GM18511 (cell line): ENCODE results near the gene CUL3.
"Not testable (repeated sequence)": the region's sequence is repeated elsewhere in the genome, so short reads cannot be mapped to it uniquely, and the experiment has no call there.

Experiments
- ATAC-seq: cut with Tn5 transposase; IDR thresholded peaks from one replicate; pipeline ENCODE4 v1.9.1; 2021; ENCODE audit warnings: mild to moderate bottlenecking, moderate library complexity; ENCODE audit not compliant: unreplicated experiment

The CUL3 gene

GRCh38 chr2:224585211-224586088 is at the start of gene CUL3:
CUL3 (minus strand) TSS chr2:224585363; CDS start chr2:224585009, 354 bp downstream.
- ATAC-seq = peak; percentile 81

- no peak for ATAC-seq
Observed at GRCh38 chr2:224630659-224631550, 45.7 kb upstream of the CUL3 start.

DNA sequence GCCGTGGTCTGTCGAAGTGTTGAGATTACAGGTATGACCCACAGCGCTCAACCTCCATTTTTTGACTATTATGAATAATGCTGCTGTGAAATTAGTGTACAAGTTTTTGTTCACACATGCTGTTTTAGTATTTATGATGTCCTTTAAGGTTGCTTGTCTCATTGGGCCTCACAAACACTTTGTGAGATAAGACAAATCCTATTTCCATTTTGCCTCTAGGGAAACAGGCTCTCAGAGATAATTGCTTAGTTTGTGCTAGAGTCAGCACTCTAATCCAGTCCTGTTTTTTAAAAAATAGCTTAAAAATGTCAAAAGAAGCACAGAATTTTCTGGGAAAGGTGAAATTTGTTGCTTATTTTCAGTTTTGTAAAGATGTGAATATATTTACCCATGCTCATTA is 43.3 kb upstream of the CUL3 start:
- no peak for ATAC-seq

- ATAC-seq = no peak
Observed at GRCh38 chr2:224626735-224627134, 41.6 kb upstream of the CUL3 start.

GRCh38 chr2:224613543-224614286 is 28.6 kb upstream of the CUL3 start:
- ATAC-seq = no peak

DNA sequence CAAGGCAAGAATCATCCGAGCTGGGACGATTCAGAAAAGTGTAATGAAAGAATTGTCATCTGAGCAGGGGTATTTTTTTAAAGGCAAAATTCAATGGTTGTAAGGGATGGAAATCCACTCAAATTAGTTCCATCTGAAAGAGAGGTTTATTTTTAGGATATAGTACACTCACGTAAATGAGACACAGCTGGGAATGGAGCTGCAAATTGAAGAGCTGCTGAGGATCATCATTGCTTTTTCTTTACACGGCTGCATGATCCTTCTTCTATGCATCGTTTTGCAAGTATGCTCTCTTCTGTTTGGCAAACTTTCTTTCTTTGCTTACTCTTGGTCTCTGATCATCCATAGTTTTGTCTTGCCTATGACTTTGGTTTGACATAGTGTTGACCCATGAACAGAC is 27.4 kb upstream of the CUL3 start:
- no peak for ATAC-seq

- no peak for ATAC-seq
Observed at GRCh38 chr2:224611938-224612337, 26.8 kb upstream of the CUL3 start.

- ATAC-seq = no peak
Observed at GRCh38 chr2:224608104-224608503, 22.9 kb upstream of the CUL3 start.

- ATAC-seq = not testable (repeated sequence)
Observed at GRCh38 chr2:224603746-224604500, 18.8 kb upstream of the CUL3 start.

DNA sequence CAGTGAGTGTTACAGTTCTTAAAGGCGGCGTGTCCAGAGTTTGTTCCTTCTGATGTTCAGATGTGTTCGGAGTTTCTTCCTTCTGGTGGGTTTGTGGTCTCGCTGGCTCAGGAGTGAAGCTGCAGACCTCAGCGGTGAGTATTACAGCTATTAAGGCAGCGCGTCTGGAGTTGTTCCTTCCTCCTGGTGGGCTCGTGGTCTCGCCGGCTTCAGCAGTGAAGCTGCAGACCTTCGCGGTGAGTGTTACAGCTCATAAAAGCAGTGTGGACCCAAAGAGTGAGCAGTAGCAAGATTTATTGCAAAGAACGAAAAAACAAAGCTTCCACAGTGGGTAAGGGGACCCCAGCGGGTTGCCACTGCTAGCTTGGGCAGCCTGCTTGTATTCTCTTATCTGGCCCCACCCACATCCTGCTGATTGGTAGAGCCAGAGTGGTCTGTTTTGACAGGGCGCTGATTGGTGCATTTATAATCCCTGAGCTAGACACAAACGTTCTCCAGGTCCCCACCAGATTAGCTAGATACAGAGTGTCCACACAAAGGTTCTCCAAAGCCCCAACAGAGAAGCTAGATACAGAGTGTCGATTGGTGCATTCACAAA is 17.7 kb upstream of the CUL3 start:
- ATAC-seq = not testable (repeated sequence)

GRCh38 chr2:224601923-224602322 is 16.8 kb upstream of the CUL3 start:
- ATAC-seq = no peak

GRCh38 chr2:224598678-224599077 is 13.5 kb upstream of the CUL3 start:
- ATAC-seq = no peak

DNA sequence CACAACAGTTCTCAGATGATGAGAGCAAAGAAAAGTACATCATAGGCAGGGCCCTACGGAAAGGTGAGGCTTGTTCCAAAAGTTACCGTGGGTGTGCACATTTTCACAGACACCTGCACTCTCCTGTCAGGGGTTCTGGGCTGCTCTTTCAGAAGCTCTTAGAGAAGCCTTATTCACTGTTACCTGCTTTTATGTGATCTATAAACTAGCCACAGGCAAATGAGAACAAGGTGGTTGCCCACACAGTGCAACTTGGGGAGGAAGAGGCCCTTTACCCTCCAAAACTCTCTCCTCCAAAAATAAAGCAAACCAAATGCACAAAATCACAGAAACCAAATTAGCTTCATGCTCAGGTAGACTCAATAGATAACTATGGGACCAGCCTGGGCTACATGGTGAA is 11.1 kb upstream of the CUL3 start:
- peak; percentile 54 for ATAC-seq

GRCh38 chr2:224595518-224595917 is 10.4 kb upstream of the CUL3 start:
- ATAC-seq = no peak

DNA sequence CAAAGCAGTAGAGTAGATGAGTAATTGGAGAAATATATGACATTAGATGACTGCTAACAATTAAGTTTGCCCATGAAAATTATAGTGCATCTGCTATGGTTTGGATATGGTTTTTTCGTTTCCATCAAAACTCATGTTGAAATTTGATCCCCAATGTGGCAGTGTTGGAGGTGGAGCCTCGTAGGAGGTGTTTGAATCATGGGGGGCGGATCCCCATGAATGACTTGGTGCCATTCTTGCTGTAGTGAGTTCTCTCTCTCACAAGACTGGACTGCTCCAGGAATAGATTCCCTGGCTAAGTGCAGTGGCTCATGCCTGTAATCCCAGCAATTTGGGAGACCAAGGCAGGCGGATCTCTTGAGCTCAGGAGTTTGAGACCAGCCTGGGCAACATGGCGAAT is 9.7 kb upstream of the CUL3 start:
- ATAC-seq = no peak

- ATAC-seq = no peak
Observed at GRCh38 chr2:224591220-224591619, 6.1 kb upstream of the CUL3 start.

GRCh38 chr2:224586127-224586695 is 1.0 kb upstream of the CUL3 start:
- no peak for ATAC-seq

GRCh38 chr2:224584785-224585210 is 365 bp downstream of the CUL3 start:
- ATAC-seq = peak; percentile 39

DNA sequence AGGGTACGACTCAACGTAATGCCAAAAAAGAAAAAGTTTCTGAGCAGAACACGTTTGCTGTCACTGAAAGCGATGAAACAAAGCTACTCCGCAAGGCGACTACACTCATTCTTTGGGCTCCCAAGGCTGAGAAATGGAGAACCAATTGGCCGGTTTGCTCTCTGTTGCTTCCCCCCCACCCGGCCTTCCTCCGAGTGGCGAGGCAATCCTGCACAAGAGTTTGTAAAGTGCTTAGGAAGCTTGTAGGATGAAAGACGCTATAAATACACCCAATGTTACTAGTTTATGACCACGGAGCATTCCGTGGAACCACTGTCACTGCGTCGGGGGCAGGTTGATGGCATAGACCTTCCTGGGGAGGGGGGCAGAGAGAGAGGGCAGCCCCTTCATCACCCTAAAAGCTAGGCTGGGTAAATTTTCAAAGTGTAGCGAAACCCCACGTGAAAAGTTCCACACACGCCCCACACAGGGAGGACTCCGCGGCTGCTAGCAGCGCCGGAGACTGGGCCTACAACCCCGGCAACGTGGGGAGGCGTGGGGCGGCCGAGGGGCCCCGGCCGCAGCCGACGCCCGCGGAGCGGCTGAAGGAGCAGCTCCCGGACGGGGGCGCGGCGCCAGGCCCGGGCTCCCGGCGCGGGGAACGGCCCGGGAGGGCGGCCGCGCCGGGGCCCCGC is 915 bp downstream of the CUL3 start:
- ATAC-seq = peak; percentile 3
